Testis (tissue), 3 donors: ENCODE measurements around the gene ISYNA1. TPM values are rescaled to one million over a fixed set of nuclear protein-coding genes. Genes with fewer than 3 reads are reported as not detected.

ENCODE experiments used
- DNase-seq: peaks from one replicate; pipeline ENCODE4 v3.0.0-alpha.2; 2019
- H3K27ac ChIP-seq, 2 donors: fragments of 200-600 bp; sonication (generic); one replicate each; pipeline ENCODE4 v1.5.1; 2019
- H3K27me3 ChIP-seq: fragments of 200-600 bp; sonication (generic); one replicate; pipeline ENCODE4 v1.5.1; 2019
- H3K36me3 ChIP-seq: fragments of 200-600 bp; sonication (generic); one replicate; pipeline ENCODE4 v1.5.1; 2017; ENCODE audit warnings: low read depth; ENCODE audit errors: missing control alignments
- H3K4me1 ChIP-seq: fragments of 200-600 bp; sonication (generic); one replicate; pipeline ENCODE4 v1.5.1; 2019
- H3K4me3 ChIP-seq, 2 donors: fragments of 200-600 bp; sonication (generic); one replicate each; pipeline ENCODE4 v1.5.1; 2017 to 2019
- H3K9me3 ChIP-seq: fragments of 200-600 bp; sonication (generic); one replicate; pipeline ENCODE4 v1.5.1; 2017
- CTCF ChIP-seq, 3 experiments: fragments of 450-650 bp in 2 of 3; fragments of 200-600 bp in 1 of 3; sonication (generic) in 1 of 3; IDR thresholded peaks; one replicate each; pipeline ENCODE4 v1.5.1; 2016 to 2019; ENCODE audit warnings: antibody characterized with exemption in 3 of 3, mild to moderate bottlenecking in 2 of 3, moderate library complexity in 1 of 3
- POLR2A ChIP-seq: fragments of 450-650 bp; IDR thresholded peaks from one replicate; pipeline ENCODE4 v1.6.1; 2017; ENCODE audit warnings: antibody characterized with exemption, mild to moderate bottlenecking, moderate library complexity
- WGBS, 2 donors: methylation state at CpG; one replicate each; pipeline ENCODE4 v1.1.5; 2018; 5-methylcytosine and 5-hydroxymethylcytosine counted together
- intact Hi-C: fragments of 100-400 bp; cut with DNase I; formaldehyde crosslinking; loops from one replicate; pipeline ENCODE4 v1.15.1; 2023; ENCODE audit warnings: low total_unique reads
- polyA plus RNA-seq: library from polyadenylated mRNA; stranded (reverse); fragments of 350-450 nt; fragmentation: Illumina TruSeq; extraction: RNeasy Lipid Tissue Mini Kit (QIAGEN cat#74804); gene quantifications from one replicate; pipeline ENCODE4 v1.2.3, GENCODE V29; 2014; ENCODE audit warnings: low read depth, low replicate concordance; ENCODE audit not compliant: insufficient read depth
- total RNA-seq, 2 donors: library from RNA; depleted of rRNA; stranded (reverse); fragments of >200 nt; gene quantifications; one replicate each; pipeline ENCODE4 v1.2.3, GENCODE V29; 2016

ISYNA1 gene
- total and polyA plus RNA-seq, 3 donors from 2014 or later: 493 to 1,122 (median 1,000) TPM

- 63 to 70% methylated on average over 13 of the region's 13 CpGs for WGBS, 2 donors
- Histone ChIP-seq H3K27me3 (no peaks in the 10 kb centered on the region), H3K4me3 (peak overlapping the region in 1 of 2 donors; percentile 44), H3K9me3 (no peaks in the 10 kb centered on the region), H3K36me3 (no peaks in the 10 kb centered on the region), H3K4me1 (peaks cover 14% of the 10 kb centered on the region), H3K27ac (no peak overlapping the region)
- no peak for DNase-seq
- TF ChIP-seq POLR2A: no peak
- TF ChIP-seq CTCF (IDR thresholded peaks at IDR 0.05): no peak
- intact Hi-C loops: no loop called here
Observed at GRCh38 chr19:18388960-18389725, 48.8 kb downstream of the ISYNA1 start.

- DNase-seq: peak; percentile 87
- H3K4me1 ChIP-seq: peaks cover 14% of the 10 kb centered on the region
- H3K9me3 ChIP-seq: no peaks in the 10 kb centered on the region
- no peaks in the 10 kb centered on the region for H3K36me3 ChIP-seq
- peak overlapping the region; percentile 6 to 44 for H3K4me3 ChIP-seq
- no peak for TF ChIP-seq POLR2A
- TF ChIP-seq CTCF (IDR thresholded peaks at IDR 0.05): peak; percentile 98 to 100 (median 99)
- 8 to 37% methylated on average over 15 to 72 of the region's 86 CpGs for WGBS, 2 donors
- H3K27me3 ChIP-seq: no peaks in the 10 kb centered on the region
- intact Hi-C loops: no loop called here
- peak overlapping the region in 1 of 2 donors; percentile 46 for H3K27ac ChIP-seq
Observed at GRCh38 chr19:18388100-18388959, 49.6 kb downstream of the ISYNA1 start.

- DNase-seq: no peak
- no peak for TF ChIP-seq POLR2A
- no peak for TF ChIP-seq CTCF (IDR thresholded peaks at IDR 0.05)
- Histone ChIP-seq H3K36me3 (no peaks in the 10 kb centered on the region), H3K4me3 (no peak overlapping the region), H3K4me1 (peaks cover 14% of the 10 kb centered on the region), H3K27ac (no peak overlapping the region), H3K27me3 (no peaks in the 10 kb centered on the region), H3K9me3 (no peaks in the 10 kb centered on the region)
- 66 to 75% methylated on average over 13 to 14 of the region's 14 CpGs for WGBS, 2 donors
- intact Hi-C loops: no loop called here
Observed at GRCh38 chr19:18386543-18387271, 51.2 kb downstream of the ISYNA1 start.

- Histone ChIP-seq H3K27me3 (no peaks in the 10 kb centered on the region), H3K4me1 (peaks cover 14% of the 10 kb centered on the region), H3K4me3 (no peak within 1 kb of the TSS), H3K36me3 (no peaks in the 10 kb centered on the region), H3K9me3 (no peaks in the 10 kb centered on the region), H3K27ac (no peak within 1 kb of the TSS)
- 30 to 39% methylated on average over 17 to 33 of the region's 33 CpGs for whole genome bisulfite sequencing, 2 donors
- intact Hi-C loops: no loop called here
- TF ChIP-seq CTCF (IDR thresholded peaks at IDR 0.05) (peak; percentile 34 to 39 (median 36)), POLR2A (no peak)
- peak; percentile 66 for DNase-seq
Observed at GRCh38 chr19:18385675-18386542, 52.0 kb downstream of the ISYNA1 start, which contains the start of gene GDF15. Gene GDF15, plus strand, starts transcription at chr19:18386158. Its CDS starts 32 bp downstream, at chr19:18386190.
